Left colon (tissue), 2 donors: Measurements from ENCODE around the gene PDK3. TPM values are rescaled to one million over a fixed set of nuclear protein-coding genes. Genes with fewer than 3 reads are reported as not detected.
A peak's percentile ranks its signal among the peaks of the same experiment; 100 is the strongest.

ENCODE experiments used
- ATAC-seq: fragments of 200-7000 bp; cut with Tn5 transposase; one replicate; pipeline ENCODE4 v1.9.1; 2020; ENCODE audit warnings: mild to moderate bottlenecking, moderate library complexity
- DNase-seq, 2 donors: peaks; one replicate each; pipeline ENCODE4 v3.0.0-alpha.2; 2020
- intact Hi-C, 2 donors: fragments of 100-400 bp; cut with DNase I in 1 of 2; cut with micrococcal nuclease in 1 of 2; formaldehyde crosslinking; loops; one replicate each; pipeline versions ENCODE4 v1.11.2 to v1.14.0; 2022; cut with DNase I, micrococcal nuclease
- long read RNA-seq: library from polyadenylated mRNA; unstranded; transcript quantifications from one replicate; pipeline ENCODE4 v2.0.0, GENCODE V29; 2021
- total RNA-seq, 2 donors: library from RNA; stranded (reverse); fragmentation: NEBNext Ultra II Directional; extraction: Animal tissue kit (Norgen Biotek cat#: 25700); gene quantifications; one replicate each; pipeline ENCODE4 v1.2.1, GENCODE V29; 2021
- donor health status: DM: no; HTN: no; CAD: no.
- donor health status: DM: yes; HTN: yes; CAD: no.

The PDK3 gene
- total RNA-seq = 10 to 100 TPM; 16.2 to 24.2 TPM
- long read RNA-seq, transcript PDK3-202 (12 exons, 1,921 nt) = major isoform, 10 of 15 reads
- long read RNA-seq, partial matches to known transcripts = 1 of 15 reads
- long read RNA-seq, other reads (novel, unspliced or antisense) = 2 of 15 reads

DNA sequence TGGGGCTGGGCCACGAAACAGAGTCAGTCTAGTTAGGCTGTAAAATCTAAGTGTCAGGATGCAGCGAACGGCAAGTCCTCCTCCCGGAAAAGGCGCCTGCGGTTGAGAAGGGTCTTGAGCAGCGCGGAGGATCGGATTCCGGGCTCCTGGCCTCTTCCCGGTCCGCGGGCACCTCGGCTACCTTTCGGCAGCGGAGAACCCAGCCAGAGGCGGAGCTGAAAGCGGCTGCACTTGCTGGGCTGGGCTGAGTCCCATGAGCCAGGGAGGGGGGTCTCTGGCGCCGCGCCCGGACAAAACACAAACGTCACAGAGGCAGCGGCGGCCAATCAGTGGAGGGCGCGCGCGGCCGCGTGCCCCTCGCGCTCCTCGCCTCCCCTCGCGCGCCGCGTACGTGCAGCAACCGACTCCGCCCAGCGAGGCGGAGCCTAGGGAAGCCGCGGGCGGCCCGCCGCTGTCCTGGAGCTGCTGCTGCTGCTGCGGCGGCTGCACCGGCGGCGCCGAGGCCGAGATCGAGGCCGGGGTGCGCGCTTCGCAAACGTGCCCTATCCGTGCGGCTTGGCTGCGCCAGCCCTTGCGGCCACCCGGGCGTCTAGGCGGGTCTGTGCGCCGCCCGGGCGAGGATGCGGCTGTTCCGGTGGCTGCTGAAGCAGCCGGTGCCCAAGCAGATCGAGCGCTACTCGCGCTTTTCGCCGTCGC lies at the start of gene PDK3:
PDK3 (plus strand) TSS at position 451 of the 696 bp plus-strand sequence; CDS start at position 621, 170 bp downstream.
- DNase-seq (peak; percentile 87 to 91), ATAC-seq (peak; percentile 97)
- intact Hi-C loops = no loop called here

DNA sequence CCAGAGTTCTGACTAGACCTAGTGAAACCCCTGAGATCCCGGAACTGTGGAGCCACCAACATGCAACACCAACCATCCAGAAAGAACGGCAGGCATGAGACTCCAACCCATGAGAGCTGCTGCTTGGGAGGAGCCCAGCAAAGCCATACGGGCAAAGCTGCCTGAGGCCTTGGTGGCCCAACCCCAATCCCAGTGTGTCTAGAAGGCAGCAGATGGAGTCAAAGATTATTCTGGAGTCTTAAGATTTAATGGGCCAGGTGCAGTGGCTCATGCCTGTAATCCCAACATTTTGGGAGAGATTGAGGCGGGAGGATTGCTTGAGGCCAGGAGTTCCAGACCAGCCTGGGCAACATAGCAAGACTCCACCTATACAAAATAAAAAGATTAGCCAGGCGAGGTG lies 49.2 kb upstream of the PDK3 start:
- intact Hi-C loops = no loop called here
- no peak for DNase-seq
- ATAC-seq = no peak

DNA sequence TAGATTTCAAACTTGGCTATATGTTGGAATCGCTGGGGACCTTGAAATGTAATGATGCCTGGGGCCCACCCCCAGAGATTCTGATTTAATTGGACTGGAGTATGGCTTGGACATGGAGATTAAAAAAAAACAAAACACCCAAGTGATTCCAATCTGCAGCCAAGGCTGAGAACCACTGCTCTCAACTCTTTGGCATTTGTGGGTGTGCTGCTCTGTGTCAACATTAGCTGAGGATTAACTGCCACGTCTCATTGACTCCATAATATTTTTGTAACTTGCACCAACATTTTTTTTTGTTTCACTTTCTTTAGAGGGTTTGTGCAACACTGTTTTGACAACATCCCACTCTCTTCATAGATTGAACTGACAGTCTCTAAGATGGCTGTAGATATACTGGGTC lies 41.1 kb upstream of the PDK3 start:
- DNase-seq (no peak), ATAC-seq (peak; percentile 38)
- intact Hi-C loops = no loop called here

DNA sequence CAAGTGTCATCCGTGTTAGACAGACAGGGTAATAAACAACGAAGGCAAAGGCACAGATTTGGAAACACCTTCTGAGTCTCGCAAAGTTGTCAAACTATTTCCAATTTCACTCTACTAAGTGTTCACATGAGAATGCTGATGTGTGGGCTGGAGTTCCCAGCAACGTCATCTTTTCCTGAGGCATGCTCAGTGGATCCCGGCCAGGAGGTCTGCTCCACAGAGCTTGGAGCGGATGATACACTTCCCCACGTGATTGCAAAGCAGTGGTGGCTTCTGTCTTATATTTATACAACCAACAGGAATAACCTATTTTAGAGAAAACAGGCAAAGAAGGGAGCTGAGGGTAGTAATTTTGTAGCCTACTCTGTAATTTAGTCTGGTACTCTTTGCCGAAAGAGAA lies 40.1 kb upstream of the PDK3 start:
- DNase-seq (peak; percentile 16 to 50), ATAC-seq (no peak)
- intact Hi-C loops = no loop called here

DNA sequence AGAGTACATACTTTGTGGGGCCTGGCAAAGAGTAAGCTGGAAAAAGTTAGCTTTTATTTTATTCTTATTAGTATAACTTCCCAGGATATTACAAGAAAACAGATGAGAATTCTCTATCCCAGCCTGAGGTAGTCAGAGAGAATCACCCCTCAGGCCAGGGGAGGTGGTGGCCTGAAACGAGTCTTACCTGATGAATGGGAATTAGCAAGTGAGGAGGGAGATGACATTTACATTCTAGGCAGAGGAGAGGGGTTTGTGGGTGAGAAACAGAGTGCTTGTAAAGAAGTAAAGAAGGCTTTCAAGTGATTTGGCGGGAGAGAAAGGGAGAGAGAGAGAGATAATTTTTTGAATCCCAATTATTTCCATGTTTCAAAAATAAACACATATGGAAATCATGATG lies 39.3 kb upstream of the PDK3 start:
- DNase-seq (no peak), ATAC-seq (no peak)
- intact Hi-C loops = no loop called here

DNA sequence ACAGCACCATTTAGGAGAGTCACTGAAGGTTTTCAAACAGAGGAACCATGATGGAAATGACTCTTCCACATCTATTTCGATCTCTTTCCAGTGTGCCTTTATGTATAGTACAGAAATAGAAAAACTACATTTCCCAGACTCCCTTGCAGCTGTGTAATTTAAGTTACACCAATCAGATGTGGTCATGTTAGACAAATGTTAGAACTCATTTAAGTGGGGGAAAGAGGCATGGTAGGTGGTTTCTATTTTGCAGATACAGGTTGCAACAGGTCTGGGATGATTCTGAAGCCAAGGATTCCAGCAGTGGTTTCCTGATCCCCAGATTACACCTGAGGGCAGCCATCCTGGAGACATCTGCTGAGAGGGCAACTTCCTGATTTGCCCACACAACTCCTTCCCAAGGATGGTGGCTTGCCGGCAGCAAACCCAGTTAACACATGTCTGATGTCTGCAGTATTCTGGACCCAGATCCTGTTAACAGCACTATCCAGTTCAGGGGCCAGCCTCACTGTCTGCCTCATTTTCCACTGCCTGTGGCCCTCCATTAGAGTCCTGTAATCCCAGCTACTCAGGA lies 38.7 kb upstream of the PDK3 start:
- intact Hi-C loops = no loop called here
- peak; percentile 42 for ATAC-seq
- no peak for DNase-seq

DNA sequence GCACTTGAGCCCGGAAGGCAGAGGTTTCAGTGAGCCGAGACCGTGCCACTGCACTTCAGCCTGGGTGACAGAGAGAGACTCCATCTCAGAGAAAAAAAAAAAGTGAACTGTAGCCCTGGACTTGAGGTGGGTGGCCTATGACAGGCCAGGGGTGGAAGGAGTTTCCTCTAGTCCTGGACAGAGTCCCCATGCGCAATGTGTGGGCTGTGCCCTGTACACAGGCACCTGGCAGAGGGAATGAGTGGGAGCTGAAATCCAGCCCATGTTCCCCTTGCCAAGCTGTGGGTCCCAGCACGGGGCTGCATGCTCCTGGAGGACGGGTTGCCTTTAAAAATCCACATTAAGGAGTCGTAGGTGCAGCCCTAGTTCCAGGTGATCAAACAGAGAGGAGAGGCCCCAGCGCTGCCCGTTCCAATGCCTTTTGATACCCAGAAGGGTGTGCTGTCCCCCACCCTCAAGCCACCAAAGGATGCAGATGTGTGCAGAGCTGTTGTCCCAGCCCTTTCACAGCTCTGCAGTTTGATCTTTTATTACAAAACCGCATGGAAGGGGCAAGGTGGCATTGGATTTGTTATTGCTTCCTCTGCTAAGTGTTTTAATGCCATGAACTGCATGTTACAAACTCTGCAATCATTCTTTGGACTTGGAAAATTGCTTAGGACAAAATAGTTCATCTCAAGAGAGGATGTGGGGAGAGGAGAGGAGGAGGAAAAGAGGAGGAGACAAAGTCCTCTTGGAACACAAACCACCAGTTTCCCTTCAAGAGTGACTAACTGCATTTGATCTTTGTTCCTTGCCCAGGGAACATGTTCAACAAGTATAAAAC lies 38.0 kb upstream of the PDK3 start:
- ATAC-seq (peak; percentile 89), DNase-seq (peak in 1 of 2 donors; percentile 8)
- intact Hi-C loops = no loop called here

DNA sequence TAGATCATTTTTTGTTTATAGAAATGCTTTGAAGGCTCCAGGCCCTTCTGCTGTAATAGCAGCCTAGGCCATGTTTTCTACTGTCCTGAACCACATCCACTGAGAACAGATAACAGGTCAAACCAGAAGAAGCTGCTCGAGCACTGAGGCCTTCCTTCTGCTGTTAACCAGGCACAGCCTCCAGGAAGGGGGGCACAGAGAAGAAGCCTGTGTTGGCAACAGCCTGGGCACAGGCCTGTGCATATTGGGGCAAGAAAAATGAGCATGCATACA lies 37.4 kb upstream of the PDK3 start:
- ATAC-seq = no peak
- peak in 1 of 2 donors; percentile 27 for DNase-seq
- intact Hi-C loops = no loop called here

DNA sequence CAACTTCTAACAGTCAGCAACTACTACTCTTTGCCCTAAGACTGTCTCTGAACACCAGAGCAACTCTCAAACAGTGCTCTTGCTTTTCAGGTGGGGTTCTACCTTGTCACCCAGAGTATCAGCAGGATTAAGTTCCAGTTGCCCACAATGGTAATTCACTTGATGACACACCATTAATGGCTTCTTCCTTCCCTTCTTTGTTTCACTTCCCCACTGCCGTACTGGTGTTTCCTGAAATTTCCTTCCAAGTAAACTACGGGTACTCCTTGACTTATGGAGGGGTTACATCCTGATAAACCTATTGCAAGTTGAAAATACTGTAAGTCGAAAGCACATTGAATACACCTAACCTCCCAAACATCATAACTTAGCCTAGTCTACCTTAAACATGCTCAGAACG lies 36.6 kb upstream of the PDK3 start:
- no peak for ATAC-seq
- no peak for DNase-seq
- intact Hi-C loops = no loop called here

DNA sequence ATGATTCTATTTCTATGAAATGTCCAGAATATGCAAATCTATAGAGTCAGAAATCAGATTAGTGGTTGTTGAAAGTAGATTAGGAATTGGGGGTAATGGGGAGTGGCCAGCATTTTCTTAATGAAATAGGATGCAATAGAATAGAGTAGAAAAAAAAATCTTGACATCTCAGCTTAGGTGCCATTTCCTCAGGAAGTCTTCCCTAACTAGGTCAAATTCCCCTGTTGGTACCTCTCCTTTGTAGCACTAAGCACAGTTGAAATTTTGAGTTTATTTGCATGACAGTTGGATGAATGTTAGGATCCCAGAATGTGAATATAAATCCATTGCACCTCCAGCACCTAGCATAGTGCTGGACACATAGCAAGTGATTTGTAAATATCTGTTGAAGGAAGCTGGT lies 30.0 kb upstream of the PDK3 start:
- no peak for DNase-seq
- intact Hi-C loops = loop anchor here in 1 of 2 donors (10.0 kb wide), 1 partner anchor 60 kb away; no protein-coding TSS in a partner anchor
- no peak for ATAC-seq

DNA sequence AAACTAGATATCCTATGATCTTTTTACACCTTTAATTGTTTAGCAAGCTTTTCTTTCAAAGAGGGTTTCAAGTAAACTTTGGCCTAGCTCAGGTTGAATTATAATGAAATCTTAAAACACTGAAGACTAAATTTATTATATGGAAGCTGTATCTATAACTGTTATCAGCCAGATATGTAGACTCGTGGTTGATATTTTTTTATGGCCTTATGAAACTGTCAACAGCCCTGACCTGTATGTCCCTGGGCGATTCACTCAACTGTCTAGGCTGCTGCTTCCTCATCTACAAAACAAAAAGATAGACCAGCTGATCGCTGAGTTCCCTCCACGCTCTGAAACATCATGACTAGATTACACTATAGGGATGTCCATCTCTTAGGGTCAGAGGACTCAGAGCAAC lies 21.2 kb upstream of the PDK3 start:
- intact Hi-C loops = no loop called here
- no peak for DNase-seq
- peak; percentile 85 for ATAC-seq

DNA sequence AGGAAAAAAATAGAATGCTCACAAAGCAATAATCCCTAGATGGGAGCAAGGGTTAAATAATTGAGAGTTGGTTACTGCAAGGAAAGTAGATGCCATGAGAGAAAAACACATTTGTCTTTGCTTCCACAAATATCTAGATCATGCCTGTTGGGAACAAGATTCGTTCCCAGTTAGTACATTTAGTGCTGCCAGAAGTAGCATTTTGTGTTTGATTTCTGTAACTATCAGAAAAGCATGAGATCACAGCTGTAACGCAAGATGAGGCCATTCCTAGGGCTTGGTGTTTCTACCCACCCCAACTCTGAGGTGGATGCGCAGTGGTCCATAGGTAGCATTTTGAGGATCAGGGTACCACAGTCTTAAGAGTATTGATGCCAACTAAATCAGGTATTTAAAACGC lies 20.4 kb upstream of the PDK3 start:
- DNase-seq (no peak), ATAC-seq (no peak)
- intact Hi-C loops = no loop called here

DNA sequence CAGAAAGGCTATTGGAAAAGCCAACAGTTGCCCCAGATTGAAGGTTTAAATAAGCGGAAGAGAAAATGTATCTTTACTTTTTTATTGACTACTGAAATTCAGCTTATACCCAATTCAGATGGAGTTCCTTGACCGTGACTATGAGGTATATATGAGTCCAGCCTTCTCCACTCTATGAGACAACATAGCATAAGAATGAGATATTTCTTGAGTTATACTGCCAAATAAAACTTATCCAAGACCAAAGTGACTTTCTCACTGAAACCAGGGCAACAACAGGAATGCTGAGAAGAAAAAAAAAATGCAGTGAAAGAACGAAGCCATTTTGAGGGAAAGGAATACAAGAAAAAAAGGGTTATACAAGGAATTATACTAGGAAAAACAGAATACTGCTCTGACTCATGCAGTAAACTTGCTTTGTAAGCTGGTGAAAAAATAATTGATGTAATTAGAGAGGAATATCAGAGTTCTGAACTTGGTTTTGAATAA lies 16.3 kb upstream of the PDK3 start:
- intact Hi-C loops = no loop called here
- DNase-seq (no peak), ATAC-seq (no peak)

DNA sequence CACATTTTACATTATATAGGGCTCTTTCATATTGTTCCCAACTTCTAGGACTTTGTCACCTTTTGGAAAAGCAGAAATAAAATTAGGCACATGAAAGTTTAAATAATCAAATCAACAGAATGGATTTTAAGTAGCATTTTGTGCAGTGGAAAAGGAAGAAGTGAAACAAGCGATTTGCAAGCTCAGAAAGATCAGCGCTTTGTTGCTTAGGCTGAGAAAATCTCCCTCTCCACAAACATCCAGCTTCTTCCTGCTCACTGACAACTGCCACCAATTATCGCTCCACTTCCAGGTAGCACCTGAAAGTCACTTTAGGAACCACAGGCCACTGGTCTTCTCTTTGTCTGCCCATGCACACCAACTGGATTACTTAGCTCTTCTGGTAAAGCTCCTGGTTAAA lies 2.0 kb upstream of the PDK3 start:
- ATAC-seq (no peak), DNase-seq (no peak)
- intact Hi-C loops = no loop called here

DNA sequence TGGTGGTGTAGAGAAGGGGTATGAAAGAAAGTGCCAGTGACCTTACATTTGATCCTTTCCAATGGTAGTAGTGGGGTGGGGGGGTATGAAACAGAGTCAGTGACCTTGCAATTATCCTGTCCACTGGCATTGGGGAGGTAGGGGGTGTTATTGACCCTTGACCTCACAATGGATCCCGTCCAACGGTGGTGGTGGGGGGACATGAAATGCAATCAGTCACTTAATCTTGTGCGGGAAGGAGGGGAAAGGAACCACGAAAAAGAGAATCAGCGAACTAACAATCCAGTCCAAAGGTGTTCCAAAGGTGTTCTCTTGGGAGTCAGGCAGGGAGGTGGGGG lies 619 bp upstream of the PDK3 start:
- no peak for ATAC-seq
- intact Hi-C loops = no loop called here
- no peak for DNase-seq

DNA sequence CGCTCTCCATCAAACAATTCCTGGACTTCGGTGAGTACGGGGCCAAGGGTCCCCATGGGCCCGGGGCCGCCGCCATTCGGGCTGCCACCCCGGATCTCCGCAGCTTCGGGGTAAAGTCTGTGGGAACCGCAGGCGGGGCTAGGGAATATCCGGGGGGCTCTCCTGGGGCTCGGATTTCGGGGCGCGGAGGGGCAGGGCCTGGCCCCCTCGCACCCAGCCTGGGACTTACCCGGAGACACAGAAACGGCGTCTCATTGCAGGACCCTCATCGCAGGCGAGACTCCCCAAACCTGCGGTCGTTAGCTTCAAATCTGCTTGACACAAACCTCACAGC lies 413 bp downstream of the PDK3 start:
- no peak for ATAC-seq
- DNase-seq = peak in 1 of 2 donors; percentile 34
- intact Hi-C loops = no loop called here

DNA sequence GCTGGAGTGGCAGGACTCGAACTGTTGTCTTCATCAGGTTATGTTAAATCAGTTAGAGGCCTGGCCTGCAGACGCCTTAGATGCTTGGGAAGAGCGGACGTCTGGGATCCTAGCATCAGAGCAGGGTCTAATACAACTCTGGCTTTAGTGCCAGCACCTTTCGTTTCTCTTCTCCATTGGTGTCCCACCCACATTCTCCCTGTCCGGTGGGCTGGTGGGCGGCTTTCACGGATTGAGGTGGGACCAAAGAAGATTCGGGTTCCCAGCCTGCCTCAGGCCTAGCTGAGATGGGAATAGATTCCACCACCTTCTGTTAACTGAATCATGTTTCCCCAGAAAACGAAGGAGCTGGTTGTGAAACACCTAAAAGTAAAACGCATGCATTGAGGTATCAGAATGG lies 939 bp downstream of the PDK3 start:
- DNase-seq (no peak), ATAC-seq (no peak)
- intact Hi-C loops = no loop called here

DNA sequence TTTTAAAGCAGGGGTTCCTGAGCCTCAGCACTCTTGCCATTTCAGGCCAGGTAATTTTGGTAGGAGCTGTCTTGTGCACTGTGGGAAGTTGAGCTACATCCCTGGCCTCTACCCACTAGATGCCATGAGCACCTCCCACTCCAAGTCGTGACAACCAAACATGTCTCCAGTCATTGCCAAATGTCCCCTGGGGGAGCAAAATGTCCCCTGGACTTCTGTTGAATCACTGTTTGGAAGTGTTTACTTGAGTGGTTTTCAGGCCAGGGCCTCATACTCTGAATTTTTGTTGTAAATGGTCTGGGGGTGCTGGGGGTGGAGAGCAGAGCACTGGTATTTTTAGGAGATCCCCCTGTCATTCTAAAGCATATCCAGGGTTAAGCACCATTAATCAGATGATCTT lies 3.2 kb downstream of the PDK3 start:
- ATAC-seq = no peak
- DNase-seq = no peak
- intact Hi-C loops = no loop called here

DNA sequence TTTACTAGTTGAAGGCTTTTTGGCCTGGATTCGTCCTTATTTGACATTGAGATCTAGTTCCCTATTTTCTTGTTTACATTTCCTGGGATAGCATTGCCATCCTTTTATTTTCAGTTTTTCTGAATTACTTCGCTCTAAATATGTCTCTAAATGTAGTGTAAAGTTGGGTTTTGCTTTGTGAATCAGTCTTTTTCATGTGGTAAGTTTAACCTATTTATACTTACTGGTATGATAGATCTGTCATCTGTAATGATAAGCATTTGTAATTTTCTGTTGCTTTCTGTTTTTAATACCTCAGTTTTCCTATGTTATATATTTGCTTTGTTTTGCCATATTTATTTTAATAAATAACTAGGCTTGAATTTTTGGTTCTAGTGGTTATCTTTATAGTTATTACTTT lies 6.7 kb downstream of the PDK3 start:
- intact Hi-C loops = no loop called here
- no peak for ATAC-seq
- DNase-seq = no peak

DNA sequence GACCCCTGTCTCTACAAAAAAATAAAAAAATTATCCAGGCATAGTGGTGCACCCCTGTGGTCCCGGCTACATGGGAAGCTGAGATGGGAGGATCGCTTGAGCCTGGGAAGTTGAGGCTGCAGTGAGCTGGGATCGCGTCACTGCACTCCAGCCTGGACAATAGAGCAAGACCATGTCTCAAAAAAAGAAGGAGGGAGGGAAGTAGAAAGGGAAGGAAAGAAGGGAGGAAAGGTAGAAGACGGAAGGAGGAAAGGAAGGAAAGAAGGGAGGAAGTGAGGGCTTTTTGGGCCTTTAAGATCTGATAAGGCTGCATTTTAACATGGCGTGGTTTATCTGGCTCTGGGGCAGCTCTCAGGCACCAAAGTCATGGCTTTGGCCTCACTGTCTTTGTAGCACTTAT lies 10.4 kb downstream of the PDK3 start:
- intact Hi-C loops = no loop called here
- DNase-seq (no peak), ATAC-seq (no peak)
